Uterus (tissue), 2 donors: ENCODE results near the gene NCL.

Experiments used
- POLR2A ChIP-seq, 2 donors: fragments of 450-650 bp; IDR thresholded peaks; one replicate each; pipeline ENCODE4 v1.6.1; 2016; ENCODE audit warnings: antibody characterized with exemption in 2 of 2, mild to moderate bottlenecking in 1 of 2, moderate library complexity in 1 of 2
- TF ChIP-seq, protein P1 (sequence below), 4 experiments: fragments of 200-600 bp in 2 of 4; fragments of 450-650 bp in 2 of 4; sonication (generic) in 2 of 4; IDR thresholded peaks; one replicate each; pipeline ENCODE4 v1.5.1; 2016 to 2019; ENCODE audit warnings: antibody characterized with exemption in 4 of 4, mild to moderate bottlenecking in 2 of 4, moderate library complexity in 1 of 4

DNA sequence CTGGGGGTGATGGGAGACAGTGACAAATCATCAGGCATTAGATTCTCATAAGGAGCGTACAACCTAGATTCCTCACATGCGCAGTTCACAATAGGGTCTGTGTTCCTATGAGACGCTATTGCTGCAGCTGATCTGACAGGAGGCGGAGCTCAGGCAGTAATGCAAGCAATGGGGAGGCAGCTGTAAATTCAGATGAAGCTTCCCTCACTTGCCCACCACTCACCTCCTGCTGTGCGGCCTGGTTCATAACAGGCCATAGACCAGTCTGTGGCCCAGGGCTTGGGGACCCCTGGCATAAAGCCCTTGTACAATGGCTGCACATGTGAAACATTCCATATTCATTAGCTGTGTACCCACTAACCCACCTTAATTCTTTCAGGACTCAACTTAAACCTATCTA lies 47.9 kb upstream of the NCL start:
- TF ChIP-seq, protein P1, sequence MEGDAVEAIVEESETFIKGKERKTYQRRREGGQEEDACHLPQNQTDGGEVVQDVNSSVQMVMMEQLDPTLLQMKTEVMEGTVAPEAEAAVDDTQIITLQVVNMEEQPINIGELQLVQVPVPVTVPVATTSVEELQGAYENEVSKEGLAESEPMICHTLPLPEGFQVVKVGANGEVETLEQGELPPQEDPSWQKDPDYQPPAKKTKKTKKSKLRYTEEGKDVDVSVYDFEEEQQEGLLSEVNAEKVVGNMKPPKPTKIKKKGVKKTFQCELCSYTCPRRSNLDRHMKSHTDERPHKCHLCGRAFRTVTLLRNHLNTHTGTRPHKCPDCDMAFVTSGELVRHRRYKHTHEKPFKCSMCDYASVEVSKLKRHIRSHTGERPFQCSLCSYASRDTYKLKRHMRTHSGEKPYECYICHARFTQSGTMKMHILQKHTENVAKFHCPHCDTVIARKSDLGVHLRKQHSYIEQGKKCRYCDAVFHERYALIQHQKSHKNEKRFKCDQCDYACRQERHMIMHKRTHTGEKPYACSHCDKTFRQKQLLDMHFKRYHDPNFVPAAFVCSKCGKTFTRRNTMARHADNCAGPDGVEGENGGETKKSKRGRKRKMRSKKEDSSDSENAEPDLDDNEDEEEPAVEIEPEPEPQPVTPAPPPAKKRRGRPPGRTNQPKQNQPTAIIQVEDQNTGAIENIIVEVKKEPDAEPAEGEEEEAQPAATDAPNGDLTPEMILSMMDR (IDR thresholded peaks at IDR 0.05), result no peak
- TF ChIP-seq POLR2A (IDR thresholded peaks at IDR 0.05), result no peak
